HG03565 (cell line): ENCODE data around the gene IGF2BP3.
A peak's percentile ranks its signal among the peaks of the same experiment; 100 is the strongest.

Experiments
- ATAC-seq: cut with Tn5 transposase; IDR thresholded peaks from one replicate; pipeline ENCODE4 v1.9.1; 2021; ENCODE audit warnings: mild to moderate bottlenecking, moderate library complexity; ENCODE audit not compliant: unreplicated experiment

Gene IGF2BP3

DNA sequence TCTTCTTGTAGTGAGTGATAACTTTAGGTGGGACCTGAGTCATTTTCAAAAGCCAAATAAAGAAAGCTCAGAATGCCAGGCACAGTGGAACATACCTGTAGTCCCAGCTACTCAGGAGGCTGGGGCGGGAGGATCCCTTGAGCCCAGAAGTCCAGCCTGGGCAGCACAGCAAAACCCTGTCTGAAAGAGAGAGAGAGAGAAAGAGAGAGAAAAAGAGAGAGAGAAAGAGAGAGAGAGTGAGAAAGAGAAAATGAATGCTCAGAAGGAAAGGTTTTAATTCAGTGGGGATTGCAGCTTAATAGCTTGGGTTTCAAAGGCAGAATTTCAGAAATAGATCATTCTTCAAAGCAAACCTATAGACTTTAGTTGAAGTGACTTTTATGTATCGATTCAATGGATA is 198.0 kb downstream of the IGF2BP3 start:
- ATAC-seq: no peak

GRCh38 chr7:23268746-23269145 is 201.5 kb downstream of the IGF2BP3 start:
- no peak for ATAC-seq

DNA sequence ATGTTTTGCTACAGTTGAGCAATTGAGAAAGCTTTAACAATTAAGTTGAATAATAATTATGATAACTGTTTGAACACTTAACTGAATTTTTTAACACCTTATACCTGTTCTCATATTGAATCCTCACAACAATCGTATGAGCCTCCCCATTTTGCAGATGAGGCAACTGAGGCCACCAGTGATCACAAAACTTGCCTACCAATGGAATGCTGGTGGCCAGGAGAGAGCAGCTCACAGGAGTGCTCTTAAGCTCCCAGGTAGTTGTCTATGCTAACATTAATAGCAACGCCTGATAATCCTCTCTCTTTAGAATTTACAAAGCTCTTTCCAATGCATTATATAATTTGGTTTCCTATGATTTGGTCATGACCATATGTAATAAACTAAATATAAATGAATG is 202.1 kb downstream of the IGF2BP3 start:
- no peak for ATAC-seq

DNA sequence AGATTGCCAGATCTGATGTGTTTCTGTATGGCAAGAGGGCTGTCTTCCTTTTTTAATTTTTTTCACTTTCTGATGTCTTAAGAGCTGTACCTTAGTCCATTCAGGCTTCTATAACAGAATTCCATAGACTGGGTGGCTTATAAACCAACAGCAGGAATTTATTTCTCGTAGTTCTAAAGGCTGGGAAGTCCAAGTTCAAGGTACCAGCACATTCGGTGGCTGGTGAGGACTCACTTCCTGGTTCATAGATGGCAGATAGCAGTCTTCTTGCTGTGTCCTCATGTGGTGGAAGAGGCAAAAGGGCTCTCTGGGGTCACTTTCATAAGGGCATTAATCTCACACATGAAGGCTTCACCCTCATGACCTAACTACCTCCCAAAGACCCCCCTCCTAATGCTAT is 202.9 kb downstream of the IGF2BP3 start:
- no peak for ATAC-seq

GRCh38 chr7:23266918-23267317 is 203.4 kb downstream of the IGF2BP3 start:
- ATAC-seq: no peak

DNA sequence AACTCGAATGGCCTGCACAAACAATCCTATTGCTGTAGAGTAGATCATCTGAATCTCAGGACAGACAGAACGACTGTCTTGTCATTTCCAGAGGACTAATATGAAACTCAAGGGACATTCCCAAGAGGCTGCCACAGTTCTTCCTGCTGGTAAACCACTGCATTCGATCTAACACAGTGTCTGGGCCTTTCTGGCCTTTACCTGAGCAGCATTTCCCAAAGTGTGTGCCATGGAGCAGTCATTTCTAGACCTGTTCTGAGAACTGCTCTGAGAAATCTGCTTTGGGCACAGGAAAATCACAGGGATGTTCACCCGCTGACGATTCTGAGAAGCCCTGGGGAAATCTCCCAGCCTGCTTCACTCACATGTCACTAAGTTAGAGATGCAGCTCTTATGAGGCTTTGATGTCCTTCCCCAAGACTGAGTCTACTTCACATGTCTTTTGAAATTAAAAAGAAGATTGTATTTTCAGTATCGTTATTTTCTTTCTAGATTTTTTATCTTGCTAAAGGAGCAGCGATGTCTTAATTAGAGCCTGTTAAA is 205.3 kb downstream of the IGF2BP3 start:
- ATAC-seq: no peak

DNA sequence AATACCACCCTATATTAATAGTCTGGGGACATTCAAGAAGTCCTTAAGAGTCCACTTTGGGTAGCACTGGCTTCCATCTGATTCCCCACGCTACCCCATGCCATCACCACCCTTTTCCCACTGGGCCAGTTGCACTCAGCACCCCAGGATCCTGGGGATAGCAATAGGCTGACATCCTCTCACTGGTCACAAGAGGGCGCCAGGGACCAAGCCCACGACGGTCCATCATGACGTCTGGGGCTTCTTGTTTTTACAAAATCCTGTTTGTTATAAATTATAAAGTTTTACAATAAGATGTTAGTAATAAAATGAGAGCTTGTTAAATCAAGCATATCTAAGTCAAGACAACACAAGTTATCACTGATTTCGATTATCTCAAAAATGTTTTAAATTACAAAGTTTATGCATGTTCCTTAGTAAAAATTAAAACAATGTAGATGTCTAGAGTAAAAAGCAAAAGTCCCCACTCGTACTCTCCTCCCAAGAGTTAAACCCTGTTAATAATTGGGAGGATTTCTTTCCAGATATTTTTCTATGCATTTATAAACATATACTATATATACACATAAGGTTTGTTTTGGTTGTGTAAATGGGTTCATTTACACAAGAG is 208.3 kb downstream of the IGF2BP3 start:
- ATAC-seq: peak; percentile 60

DNA sequence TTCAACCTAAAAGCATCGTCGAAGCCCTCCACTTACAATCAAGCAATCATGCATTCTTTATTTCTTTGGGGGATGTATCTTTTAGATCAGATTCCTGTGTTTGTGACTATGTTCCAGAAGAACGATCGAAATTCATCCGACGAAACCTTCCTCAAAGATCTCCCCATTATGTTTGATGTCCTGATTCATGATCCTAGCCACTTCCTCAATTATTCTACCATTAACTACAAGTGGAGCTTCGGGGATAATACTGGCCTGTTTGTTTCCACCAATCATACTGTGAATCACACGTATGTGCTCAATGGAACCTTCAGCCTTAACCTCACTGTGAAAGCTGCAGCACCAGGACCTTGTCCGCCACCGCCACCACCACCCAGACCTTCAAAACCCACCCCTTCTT is 209.9 kb downstream of the IGF2BP3 start:
- ATAC-seq: no peak
